OCI-LY7 (cell line): Measurements from ENCODE around the gene C17orf78. TPM values are rescaled to one million over a fixed set of nuclear protein-coding genes. Genes with fewer than 3 reads are reported as not detected.
A peak's percentile ranks its signal among the peaks of the same experiment; 100 is the strongest.

Source experiments
- BruUV-seq: library from RNA; stranded (reverse); fragments of 400-500 nt; replicated peaks from 2 replicates; lab custom pipeline; 2021; lab: Mats Ljungman, UMichigan
- CTCF ChIA-PET: fragments of 300-600 bp; sonication (Branson Sonifier 250); formaldehyde crosslinking; loops from one replicate; lab custom pipeline; 2022; ENCODE audit warnings: antibody characterized with exemption; ENCODE audit not compliant: unreplicated experiment; lab: Charles Lee
- POLR2A ChIA-PET: fragments of 300-600 bp; sonication (Branson Sonifier 250); formaldehyde crosslinking; loops from one replicate; lab custom pipeline; 2022; ENCODE audit warnings: antibody characterized with exemption; lab: Charles Lee
- DNase-seq: peaks from one replicate; pipeline ENCODE4 v3.0.0-alpha.2; 2015; ENCODE audit warnings: low spot score
- H2AFZ ChIP-seq: fragments of 200-600 bp; sonication (generic), shearing (Covaris generic); 2 replicates; pipeline ENCODE4 v1.6.1; 2014; ENCODE audit warnings: mild to moderate bottlenecking, antibody characterized with exemption, low read length, moderate library complexity
- H3K27ac ChIP-seq: fragments of 200-600 bp; sonication (generic); 2 replicates; pipeline ENCODE4 v1.5.1; 2014; ENCODE audit warnings: mixed run types, low read depth, mild to moderate bottlenecking, moderate library complexity, low read length, inconsistent platforms; ENCODE audit not compliant: poor library complexity, severe bottlenecking
- H3K36me3 ChIP-seq: fragments of 200-600 bp; sonication (generic); 2 replicates; pipeline ENCODE4 v1.6.1; 2014; ENCODE audit warnings: mild to moderate bottlenecking, antibody characterized with exemption, low read length, moderate library complexity, mixed read lengths; ENCODE audit not compliant: insufficient read depth
- H3K4me1 ChIP-seq: fragments of 200-600 bp; sonication (generic); 2 replicates; pipeline ENCODE4 v1.5.1; 2014; ENCODE audit warnings: mild to moderate bottlenecking, low read length; ENCODE audit not compliant: insufficient read depth, poor library complexity, severe bottlenecking
- H3K4me2 ChIP-seq: fragments of 200-600 bp; sonication (generic); 2 replicates; pipeline ENCODE4 v1.6.1; 2014; ENCODE audit warnings: mild to moderate bottlenecking, low read length
- H3K4me3 ChIP-seq: fragments of 200-600 bp; sonication (generic); 2 replicates; pipeline ENCODE4 v1.5.1; 2014; ENCODE audit warnings: mild to moderate bottlenecking, low read depth, low read length; ENCODE audit not compliant: poor library complexity, severe bottlenecking
- H3K79me2 ChIP-seq: fragments of 200-600 bp; sonication (generic); 2 replicates; pipeline ENCODE4 v1.6.1; 2016; ENCODE audit warnings: low read depth, mild to moderate bottlenecking, low read length, moderate library complexity, mixed read lengths; ENCODE audit not compliant: insufficient read depth
- H3K9me2 ChIP-seq: fragments of 200-600 bp; sonication (generic); 2 replicates; pipeline ENCODE4 v1.6.1; 2016; ENCODE audit warnings: mild to moderate bottlenecking, low read length, mixed read lengths; ENCODE audit not compliant: insufficient read depth
- H3K9me3 ChIP-seq: fragments of 200-600 bp; sonication (generic); 2 replicates; pipeline ENCODE4 v1.6.1; 2014; ENCODE audit warnings: mild to moderate bottlenecking, mixed run types, low read length, mixed read lengths
- H4K20me1 ChIP-seq: fragments of 200-600 bp; sonication (generic); 2 replicates; pipeline ENCODE4 v1.6.1; 2014; ENCODE audit warnings: mild to moderate bottlenecking, antibody characterized with exemption, low read length, moderate library complexity, mixed read lengths; ENCODE audit not compliant: insufficient read depth
- CTCF ChIP-seq: fragments of 200-600 bp; sonication (generic); conservative IDR thresholded peaks from 2 replicates; pipeline ENCODE4 v1.5.1; 2014; ENCODE audit warnings: mild to moderate bottlenecking, antibody characterized with exemption, low read length, moderate library complexity, mixed read lengths
- EZH2phosphoT487 ChIP-seq: fragments of 200-600 bp; sonication (generic); IDR thresholded peaks from 2 replicates; pipeline ENCODE4 v1.6.1; 2018; ENCODE audit warnings: low read depth, borderline replicate concordance, mild to moderate bottlenecking, mixed run types, antibody characterized with exemption, low read length, moderate library complexity, mixed read lengths
- intact Hi-C: fragments of 100-400 bp; cut with micrococcal nuclease; formaldehyde crosslinking; loops from one replicate; pipeline ENCODE4 v1.10.0; 2022; ENCODE audit not compliant: unreplicated experiment
- total RNA-seq, 2 experiments: library from RNA; depleted of rRNA in 1 of 2; stranded (reverse); fragments of >200 nt in 1 of 2; shearing (Covaris generic) in 1 of 2; gene quantifications; 2 replicates each; pipeline ENCODE4 v1.2.3, GENCODE V29; 2014 to 2022

The C17orf78 gene
- total RNA-seq, 2 experiments from 2014 or later = not detected

DNA sequence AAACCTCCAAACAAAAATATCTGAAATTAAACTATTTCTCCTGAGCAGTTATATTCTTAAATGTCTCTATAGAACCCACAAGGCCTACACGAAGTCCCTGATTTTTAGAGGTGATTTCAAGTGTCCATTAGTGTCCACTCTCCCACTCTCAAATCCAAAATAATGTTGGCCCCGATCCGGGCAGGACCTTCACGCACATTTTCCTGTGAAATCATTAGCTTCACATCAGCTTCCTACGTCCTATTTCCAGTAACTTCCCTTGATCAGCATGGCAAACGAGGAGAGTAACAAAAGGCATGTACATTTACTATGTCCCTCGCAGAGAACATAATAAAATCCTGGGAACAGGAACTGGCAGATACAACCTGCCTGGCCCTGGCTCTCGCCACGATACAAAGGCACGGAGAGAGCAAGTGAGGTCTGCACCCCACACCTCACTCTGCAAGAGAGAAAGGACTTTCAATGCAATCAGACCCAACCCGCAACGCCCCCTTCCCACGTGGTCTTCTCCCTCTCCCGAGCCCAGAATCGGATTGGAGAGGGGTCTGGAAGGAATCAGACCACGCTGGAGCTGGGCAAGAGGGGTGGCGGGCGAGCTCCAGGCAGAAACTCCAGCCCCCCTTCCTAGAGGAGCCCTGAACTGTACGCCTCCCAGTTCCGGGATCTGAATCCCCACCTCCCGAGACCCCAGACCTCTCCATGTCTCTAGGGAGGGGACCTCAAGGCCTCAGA, 17.5 kb upstream of the C17orf78 start:
- BruUV-seq = no TSS peak
- ChIA-PET POLR2A (interaction anchor here (0.6 to 0.9 kb wide), 3 partner anchors 9 to 461 kb away, joined by 3 to 6 read pairs (median 5); no protein-coding TSS in a partner anchor), CTCF (no interaction called here)
- TF ChIP-seq EZH2phosphoT487 = no peak
- TF ChIP-seq CTCF = no peak
- peaks cover 22% of the 10 kb centered on the region for H3K36me3 ChIP-seq
- intact Hi-C loops = loop anchor here (2.0 to 5.0 kb wide), 5 partner anchors 49 to 806 kb away; partner anchors contain the start of genes AATF, ACACA, DUSP14 and SYNRG
- peak overlapping the region; percentile 96 for H3K4me2 ChIP-seq
- H3K9me2 ChIP-seq = no peaks in the 10 kb centered on the region
- H2AFZ ChIP-seq = peak overlapping the region; percentile 45; the same call in 1 of the 2 replicates
- peak overlapping the region; percentile 21 for H3K27ac ChIP-seq
- 0 out of 2 replicates have a peak, but pooled peaks cover 6% of the 10 kb centered on the region for H4K20me1 ChIP-seq
- no peaks in the 10 kb centered on the region for H3K9me3 ChIP-seq
- DNase-seq = peak; percentile 53
- H3K79me2 ChIP-seq = peaks cover 53% of the 10 kb centered on the region
- H3K4me1 ChIP-seq = peaks cover 28% of the 10 kb centered on the region
- H3K4me3 ChIP-seq = peak overlapping the region; percentile 78

- Histone ChIP-seq H3K79me2 (peaks cover 46% of the 10 kb centered on the region), H3K36me3 (peaks cover 16% of the 10 kb centered on the region; the same call in 1 of the 2 replicates)
Observed at GRCh38 chr17:37358830-37359681, 16.7 kb upstream of the C17orf78 start.

More at GRCh38 chr17:37358830-37359681, 16.7 kb upstream of the C17orf78 start:
- DNase-seq = peak; percentile 96
- peak overlapping the region; percentile 78 for H3K4me3 ChIP-seq
- H3K27ac ChIP-seq = peak overlapping the region; percentile 42
- H3K9me2 ChIP-seq = no peaks in the 10 kb centered on the region
- 0 out of 2 replicates have a peak, but pooled peaks cover 6% of the 10 kb centered on the region for H4K20me1 ChIP-seq
- intact Hi-C loops = loop anchor here (2.0 to 5.0 kb wide), 5 partner anchors 48 to 807 kb away; partner anchors contain the start of genes AATF, ACACA, DUSP14 and SYNRG
- H3K9me3 ChIP-seq = no peaks in the 10 kb centered on the region
- ChIA-PET POLR2A (interaction anchor here (0.6 to 0.9 kb wide), 3 partner anchors 8 to 461 kb away, joined by 3 to 6 read pairs (median 3); no protein-coding TSS in a partner anchor), CTCF (no interaction called here)
- peaks cover 28% of the 10 kb centered on the region for H3K4me1 ChIP-seq
- BruUV-seq = no TSS peak
- TF ChIP-seq CTCF (peak; percentile 42; the same call in 1 of the 2 replicates), EZH2phosphoT487 (no peak)
- H3K4me2 ChIP-seq = peak overlapping the region; percentile 96
- H2AFZ ChIP-seq = peak overlapping the region; percentile 92
